Progenitor cell of endocrine pancreas (in vitro differentiated cells): Measurements from ENCODE around the gene FAM50A. TPM values are rescaled to one million over a fixed set of nuclear protein-coding genes. Genes with fewer than 3 reads are reported as not detected.

Source experiments
- DNase-seq: peaks from one replicate; pipeline ENCODE4 v3.0.0; 2021; ENCODE audit warnings: low spot score; ENCODE audit not compliant: unreplicated experiment
- H3K27ac Mint-ChIP-seq: 2 replicates; pipeline ENCODE4 v1.8.0; 2021; ENCODE audit warnings: mild to moderate bottlenecking, moderate library complexity, mixed read lengths
- H3K27me3 Mint-ChIP-seq: 2 replicates; pipeline ENCODE4 v1.8.0; 2021; ENCODE audit warnings: mixed read lengths
- H3K36me3 Mint-ChIP-seq: 2 replicates; pipeline ENCODE4 v1.8.0; 2022; ENCODE audit warnings: mixed read lengths; ENCODE audit not compliant: insufficient read depth
- H3K4me1 Mint-ChIP-seq: 2 replicates; pipeline ENCODE4 v1.8.0; 2021; ENCODE audit warnings: low read depth, mixed read lengths
- H3K4me3 Mint-ChIP-seq: 2 replicates; pipeline ENCODE4 v1.8.0; 2021; ENCODE audit warnings: low read depth, mild to moderate bottlenecking, moderate library complexity, mixed read lengths
- H3K9me3 Mint-ChIP-seq: 2 replicates; pipeline ENCODE4 v1.8.0; 2021; ENCODE audit warnings: low read depth, mixed read lengths
- CTCF ChIP-seq: fragments of 200-600 bp; sonication (generic); IDR thresholded peaks from one replicate; pipeline ENCODE4 v1.5.0; 2021; ENCODE audit warnings: antibody characterized with exemption, mild to moderate bottlenecking; ENCODE audit not compliant: unreplicated experiment
- total RNA-seq: library from RNA; stranded (reverse); gene quantifications from 2 replicates; pipeline ENCODE4 v1.2.1, GENCODE V29; 2021

Gene FAM50A
- total RNA-seq, 1 donor from 2014 or later, result 65.8 TPM

- Mint-ChIP-seq H3K27ac (no peak overlapping the region), H3K36me3 (peaks cover 9% of the 10 kb centered on the region), H3K4me3 (no peak overlapping the region), H3K9me3 (peaks cover 5% of the 10 kb centered on the region), H3K27me3 (no peaks in the 10 kb centered on the region), H3K4me1 (peaks cover 19% of the 10 kb centered on the region)
- DNase-seq, result no peak
- TF ChIP-seq CTCF, result no peak
These were observed 10.3 kb upstream of the FAM50A start for GRCh38 chrX:154433605-154434004.

- Mint-ChIP-seq H3K27me3 (no peaks in the 10 kb centered on the region), H3K4me3 (no peak overlapping the region), H3K27ac (no peak overlapping the region), H3K36me3 (peaks cover 7% of the 10 kb centered on the region), H3K9me3 (peaks cover 5% of the 10 kb centered on the region), H3K4me1 (peaks cover 15% of the 10 kb centered on the region)
- DNase-seq, result no peak
- no peak for TF ChIP-seq CTCF
These were observed 9.4 kb upstream of the FAM50A start for GRCh38 chrX:154434394-154435168.

- peaks cover 5% of the 10 kb centered on the region for H3K9me3 Mint-ChIP-seq
- H3K36me3 Mint-ChIP-seq, result peaks cover 7% of the 10 kb centered on the region
- no peak for TF ChIP-seq CTCF
- H3K4me3 Mint-ChIP-seq, result no peak overlapping the region
- no peak for DNase-seq
- no peak overlapping the region for H3K27ac Mint-ChIP-seq
- peaks cover 12% of the 10 kb centered on the region for H3K4me1 Mint-ChIP-seq
- H3K27me3 Mint-ChIP-seq, result no peaks in the 10 kb centered on the region
These were observed 8.7 kb upstream of the FAM50A start for GRCh38 chrX:154435171-154435733.

GRCh38 chrX:154436374-154436982 lies 7.5 kb upstream of the FAM50A start:
- no peak for DNase-seq
- peak overlapping the region; percentile 80 for H3K27ac Mint-ChIP-seq
- peaks cover 3% of the 10 kb centered on the region for H3K36me3 Mint-ChIP-seq
- H3K4me1 Mint-ChIP-seq, result peaks cover 4% of the 10 kb centered on the region
- TF ChIP-seq CTCF, result no peak
- H3K4me3 Mint-ChIP-seq, result peak overlapping the region; percentile 76
- no peaks in the 10 kb centered on the region for H3K9me3 Mint-ChIP-seq
- no peaks in the 10 kb centered on the region for H3K27me3 Mint-ChIP-seq

GRCh38 chrX:154436983-154437752 lies 6.8 kb upstream of the FAM50A start, which contains the start of gene GDI1:
Gene GDI1, plus strand, starts transcription at chrX:154437154. Its CDS starts 101 bp downstream, at chrX:154437255.
- H3K27me3 Mint-ChIP-seq, result no peaks in the 10 kb centered on the region
- peak within 1 kb of the TSS; percentile 81 for H3K4me3 Mint-ChIP-seq
- no peak for TF ChIP-seq CTCF
- DNase-seq, result no peak
- H3K27ac Mint-ChIP-seq, result peak within 1 kb of the TSS; percentile 89
- H3K36me3 Mint-ChIP-seq, result peaks cover 6% of the 10 kb centered on the region
- peaks cover 4% of the 10 kb centered on the region for H3K4me1 Mint-ChIP-seq
- H3K9me3 Mint-ChIP-seq, result no peaks in the 10 kb centered on the region
